Cardiac muscle cell (in vitro differentiated cells and primary cell): Measurements from ENCODE around the gene BEX4. TPM values are rescaled to one million over a fixed set of nuclear protein-coding genes. Genes with fewer than 3 reads are reported as not detected.
A peak's percentile ranks its signal among the peaks of the same experiment; 100 is the strongest.
"Not testable (repeated sequence)": the region's sequence is repeated elsewhere in the genome, so short reads cannot be mapped to it uniquely, and the experiment has no call there.

Experiments used
- DNase-seq, 2 donors: peaks; one replicate each; pipeline versions ENCODE4 v3.0.0 to v3.0.0-alpha.2; 2010 to 2017; ENCODE audit warnings: low read depth in 1 of 2, low spot score in 1 of 2
- H3K27ac ChIP-seq: fragments of 200-600 bp; sonication (generic); 2 replicates; pipeline ENCODE4 v1.5.1; 2016
- H3K27me3 ChIP-seq: fragments of 200-600 bp; sonication (generic); 2 replicates; pipeline ENCODE4 v1.6.0; 2016; ENCODE audit warnings: control low read depth
- H3K36me3 ChIP-seq: fragments of 200-600 bp; sonication (generic); 2 replicates; pipeline ENCODE4 v1.5.1; 2016; ENCODE audit warnings: control low read depth
- H3K4me1 ChIP-seq: fragments of 200-600 bp; sonication (generic); 2 replicates; pipeline ENCODE4 v1.8.1; 2017; ENCODE audit warnings: low read depth, mild to moderate bottlenecking, mixed run types
- H3K4me3 ChIP-seq: fragments of 200-600 bp; sonication (generic); 2 replicates; pipeline ENCODE4 v1.5.1; 2016; ENCODE audit warnings: mild to moderate bottlenecking
- H3K9me3 ChIP-seq: fragments of 200-600 bp; sonication (generic); 2 replicates; pipeline ENCODE4 v1.5.1; 2017; ENCODE audit warnings: low read depth, mild to moderate bottlenecking, control low read depth
- polyA plus RNA-seq: library from polyadenylated mRNA; unstranded; fragments of >200 nt; fragmentation: Nextera tagmentation; extraction: Ambion mirVana; gene quantifications from 2 replicates; pipeline ENCODE4 v1.2.1, GENCODE V29; 2016
- total RNA-seq: library from RNA; depleted of rRNA; stranded (reverse); fragments of >200 nt; gene quantifications from 2 replicates; pipeline ENCODE4 v1.2.3, GENCODE V29; 2016
- TF ChIP-seq, protein P1 (sequence below): IDR thresholded peaks from 2 replicates; pipeline ENCODE4 v1.5.1; 2012; ENCODE audit warnings: low read depth, mild to moderate bottlenecking, low read length

BEX4 gene
- total and polyA plus RNA-seq, 2 experiments from 2014 or later = 244 to 588 TPM

GRCh38 chrX:103211012-103211715 is 3.7 kb upstream of the BEX4 start:
- H3K27ac ChIP-seq = no peak overlapping the region
- peak; percentile 62 to 82 for DNase-seq
- H3K4me3 ChIP-seq = no peak overlapping the region
- peaks cover 7% of the 10 kb centered on the region for H3K4me1 ChIP-seq
- no peaks in the 10 kb centered on the region for H3K27me3 ChIP-seq
- TF ChIP-seq, protein P1, sequence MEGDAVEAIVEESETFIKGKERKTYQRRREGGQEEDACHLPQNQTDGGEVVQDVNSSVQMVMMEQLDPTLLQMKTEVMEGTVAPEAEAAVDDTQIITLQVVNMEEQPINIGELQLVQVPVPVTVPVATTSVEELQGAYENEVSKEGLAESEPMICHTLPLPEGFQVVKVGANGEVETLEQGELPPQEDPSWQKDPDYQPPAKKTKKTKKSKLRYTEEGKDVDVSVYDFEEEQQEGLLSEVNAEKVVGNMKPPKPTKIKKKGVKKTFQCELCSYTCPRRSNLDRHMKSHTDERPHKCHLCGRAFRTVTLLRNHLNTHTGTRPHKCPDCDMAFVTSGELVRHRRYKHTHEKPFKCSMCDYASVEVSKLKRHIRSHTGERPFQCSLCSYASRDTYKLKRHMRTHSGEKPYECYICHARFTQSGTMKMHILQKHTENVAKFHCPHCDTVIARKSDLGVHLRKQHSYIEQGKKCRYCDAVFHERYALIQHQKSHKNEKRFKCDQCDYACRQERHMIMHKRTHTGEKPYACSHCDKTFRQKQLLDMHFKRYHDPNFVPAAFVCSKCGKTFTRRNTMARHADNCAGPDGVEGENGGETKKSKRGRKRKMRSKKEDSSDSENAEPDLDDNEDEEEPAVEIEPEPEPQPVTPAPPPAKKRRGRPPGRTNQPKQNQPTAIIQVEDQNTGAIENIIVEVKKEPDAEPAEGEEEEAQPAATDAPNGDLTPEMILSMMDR = peak; percentile 47
- no peaks in the 10 kb centered on the region for H3K36me3 ChIP-seq
- no peaks in the 10 kb centered on the region for H3K9me3 ChIP-seq

GRCh38 chrX:103212749-103213457 is 2.0 kb upstream of the BEX4 start:
- TF ChIP-seq, protein P1 = no peak
- Histone ChIP-seq H3K4me1 (peaks cover 7% of the 10 kb centered on the region), H3K36me3 (no peaks in the 10 kb centered on the region), H3K27me3 (no peaks in the 10 kb centered on the region), H3K4me3 (no peak overlapping the region), H3K27ac (no peak overlapping the region), H3K9me3 (no peaks in the 10 kb centered on the region)
- no peak for DNase-seq

DNA sequence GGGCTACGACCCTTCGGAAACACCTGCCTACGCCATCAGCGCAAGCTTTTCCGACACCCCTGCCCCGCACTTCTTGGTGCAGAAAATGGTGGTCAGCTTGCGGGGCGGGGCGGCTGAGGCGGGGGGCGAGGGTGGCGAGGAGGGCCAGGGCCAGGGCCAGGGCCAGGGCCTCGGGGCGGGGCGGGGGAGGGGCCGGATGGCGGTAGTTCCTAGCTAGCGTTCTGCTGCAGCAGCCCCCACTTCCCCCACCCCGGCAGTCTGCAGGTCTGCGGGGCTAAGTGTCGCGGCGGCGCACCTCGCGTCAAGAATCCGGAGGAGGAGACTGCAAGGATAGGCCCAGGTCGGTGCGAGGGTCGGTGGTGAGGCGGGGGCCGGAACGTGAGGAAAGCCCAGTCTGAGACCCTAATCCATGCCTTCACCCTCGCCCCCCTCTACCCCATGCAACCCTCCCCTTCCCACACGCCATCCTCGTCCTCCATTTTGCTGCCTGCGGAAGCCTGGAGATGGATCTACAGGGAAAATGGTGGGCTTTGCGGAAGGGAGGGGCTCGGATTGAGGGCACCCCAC is 600 bp downstream of the BEX4 start:
- Histone ChIP-seq H3K4me3 (peak overlapping the region; percentile 99), H3K36me3 (no peaks in the 10 kb centered on the region), H3K9me3 (no peaks in the 10 kb centered on the region), H3K4me1 (peaks cover 12% of the 10 kb centered on the region), H3K27ac (peak overlapping the region; percentile 99), H3K27me3 (no peaks in the 10 kb centered on the region)
- DNase-seq = peak; percentile 9 to 59
- TF ChIP-seq, protein P1 = no peak

DNA sequence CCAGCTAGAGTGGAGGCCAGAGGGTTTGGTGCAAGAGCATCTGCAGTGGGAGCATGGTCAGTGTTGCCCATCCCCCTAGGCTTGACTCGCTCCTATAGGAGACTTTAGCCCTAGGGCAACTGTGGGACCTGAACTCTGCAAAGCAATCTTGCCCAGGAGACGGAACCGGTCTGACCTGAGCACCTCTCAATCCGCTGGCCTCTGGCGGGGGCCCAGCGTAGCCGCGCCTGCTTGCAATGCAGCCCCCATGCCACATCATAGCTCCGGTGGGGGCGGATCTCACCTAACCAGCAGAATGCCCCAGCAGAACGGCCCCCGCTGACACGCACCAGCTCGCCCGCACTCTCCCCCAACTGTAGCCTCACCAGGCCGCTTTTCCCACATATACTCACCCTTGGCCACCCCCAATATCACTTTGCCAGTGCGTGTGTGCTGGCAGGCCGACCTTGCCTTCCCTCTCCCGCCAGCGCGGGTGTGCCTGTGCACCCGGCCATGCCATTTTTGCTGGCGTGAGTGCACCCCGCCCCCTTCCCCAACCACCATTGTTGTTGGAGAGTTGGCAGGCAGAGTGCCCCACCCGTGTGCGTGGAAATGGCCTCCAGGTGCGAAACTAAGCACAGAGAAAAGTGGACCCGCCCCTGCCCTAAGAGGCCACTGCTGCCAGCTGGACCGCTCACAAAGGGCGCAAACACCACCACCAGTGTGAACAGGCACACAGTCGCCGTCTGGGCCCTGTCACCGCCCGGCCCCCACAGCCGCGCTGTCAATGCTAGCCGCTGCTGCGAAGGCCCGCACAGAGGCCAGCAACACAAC is 5.8 kb downstream of the BEX4 start:
- H3K4me3 ChIP-seq = no peak overlapping the region
- peaks cover 5% of the 10 kb centered on the region for H3K4me1 ChIP-seq
- H3K27me3 ChIP-seq = no peaks in the 10 kb centered on the region
- H3K9me3 ChIP-seq = no peaks in the 10 kb centered on the region
- no peak for DNase-seq
- no peak overlapping the region for H3K27ac ChIP-seq
- TF ChIP-seq, protein P1 = no peak
- no peaks in the 10 kb centered on the region for H3K36me3 ChIP-seq

- DNase-seq, H3K36me3 ChIP-seq, H3K9me3 ChIP-seq, H3K27ac ChIP-seq, H3K27me3 ChIP-seq, H3K4me3 ChIP-seq, H3K4me1 ChIP-seq: not testable (repeated sequence)
Measured at GRCh38 chrX:103225918-103226317, 11.0 kb downstream of the BEX4 start.
